Measurements from ENCODE around the gene NLK. TPM values are rescaled to one million over a fixed set of nuclear protein-coding genes. Genes with fewer than 3 reads are reported as not detected.
A peak's percentile ranks its signal among the peaks of the same experiment; 100 is the strongest.

The NLK gene
- total RNA-seq, 1 donor from 2014 or later, result 11.8 TPM

DNA sequence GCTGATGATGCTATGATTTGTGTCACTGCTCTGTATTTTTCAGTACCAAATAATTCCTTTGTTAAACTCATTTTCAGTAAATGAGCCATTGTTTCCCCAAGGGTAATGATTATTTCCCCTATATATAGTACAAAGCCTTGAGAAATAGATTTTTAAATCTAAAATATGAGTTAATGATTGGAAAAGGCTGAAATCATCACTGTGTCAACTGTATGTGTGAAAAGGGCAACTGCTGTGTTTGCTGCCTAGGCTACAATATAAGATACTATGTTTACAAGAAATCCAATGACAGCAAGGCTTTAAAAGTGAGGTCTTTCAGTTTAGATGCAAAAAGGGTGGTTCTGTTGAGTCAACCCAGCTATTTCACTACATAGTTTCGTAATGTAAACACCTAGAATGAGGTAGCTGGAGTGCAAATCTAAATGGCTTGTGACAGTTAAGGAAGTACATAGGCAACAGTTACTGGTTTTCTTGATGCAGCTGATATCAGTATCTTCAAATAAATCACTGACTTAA is 15.3 kb downstream of the NLK start:
- peaks cover 53% of the 10 kb centered on the region for H3K4me1 Mint-ChIP-seq (ENCODE audit: low read depth)

DNA sequence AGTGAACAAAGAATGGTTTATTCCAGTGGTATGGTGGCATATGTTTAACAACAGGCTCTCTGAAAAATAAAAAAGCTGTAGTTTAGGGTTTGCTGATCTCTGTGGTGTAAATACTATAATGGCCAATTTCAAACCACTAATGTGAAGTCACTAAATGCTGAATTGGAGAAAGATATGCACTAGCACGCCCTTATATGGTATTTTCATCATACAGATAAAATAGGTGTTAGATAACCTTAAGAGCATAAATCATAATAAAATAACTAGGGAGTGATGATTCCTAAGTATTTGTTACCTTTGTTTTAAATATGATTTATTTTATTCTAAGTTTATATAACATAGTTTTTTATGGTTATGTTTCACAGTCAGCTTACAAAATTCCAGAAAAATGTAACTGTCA is 17.2 kb downstream of the NLK start:
- H3K4me1 Mint-ChIP-seq (ENCODE audit: low read depth), result peaks cover 44% of the 10 kb centered on the region
- no peaks in the 10 kb centered on the region for H3K36me3 Mint-ChIP-seq (ENCODE audit: low read depth)
- no peak for DNase-seq (ENCODE audit: low spot score)
- TF ChIP-seq, protein P1, sequence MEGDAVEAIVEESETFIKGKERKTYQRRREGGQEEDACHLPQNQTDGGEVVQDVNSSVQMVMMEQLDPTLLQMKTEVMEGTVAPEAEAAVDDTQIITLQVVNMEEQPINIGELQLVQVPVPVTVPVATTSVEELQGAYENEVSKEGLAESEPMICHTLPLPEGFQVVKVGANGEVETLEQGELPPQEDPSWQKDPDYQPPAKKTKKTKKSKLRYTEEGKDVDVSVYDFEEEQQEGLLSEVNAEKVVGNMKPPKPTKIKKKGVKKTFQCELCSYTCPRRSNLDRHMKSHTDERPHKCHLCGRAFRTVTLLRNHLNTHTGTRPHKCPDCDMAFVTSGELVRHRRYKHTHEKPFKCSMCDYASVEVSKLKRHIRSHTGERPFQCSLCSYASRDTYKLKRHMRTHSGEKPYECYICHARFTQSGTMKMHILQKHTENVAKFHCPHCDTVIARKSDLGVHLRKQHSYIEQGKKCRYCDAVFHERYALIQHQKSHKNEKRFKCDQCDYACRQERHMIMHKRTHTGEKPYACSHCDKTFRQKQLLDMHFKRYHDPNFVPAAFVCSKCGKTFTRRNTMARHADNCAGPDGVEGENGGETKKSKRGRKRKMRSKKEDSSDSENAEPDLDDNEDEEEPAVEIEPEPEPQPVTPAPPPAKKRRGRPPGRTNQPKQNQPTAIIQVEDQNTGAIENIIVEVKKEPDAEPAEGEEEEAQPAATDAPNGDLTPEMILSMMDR (IDR thresholded peaks at IDR 0.05), result no peak
- no peaks in the 10 kb centered on the region for H3K9me3 Mint-ChIP-seq (ENCODE audit: low read depth)
- peak overlapping the region; percentile 41 for H3K27ac Mint-ChIP-seq (ENCODE audit: unreplicated experiment)
- H3K27me3 Mint-ChIP-seq (ENCODE audit: low read depth), result no peaks in the 10 kb centered on the region
- H3K4me3 Mint-ChIP-seq (ENCODE audit: unreplicated experiment), result no peak overlapping the region

More for the DNA sequence above, 15.3 kb downstream of the NLK start:
- Mint-ChIP-seq H3K4me3 (ENCODE audit: unreplicated experiment) (no peak overlapping the region), H3K9me3 (ENCODE audit: low read depth) (no peaks in the 10 kb centered on the region), H3K36me3 (ENCODE audit: low read depth) (no peaks in the 10 kb centered on the region), H3K27me3 (ENCODE audit: low read depth) (no peaks in the 10 kb centered on the region), H3K27ac (ENCODE audit: unreplicated experiment) (peak overlapping the region; percentile 41)
- TF ChIP-seq, protein P1 (IDR thresholded peaks at IDR 0.05), result no peak
- DNase-seq (ENCODE audit: low spot score), result no peak

- Mint-ChIP-seq H3K4me1 (ENCODE audit: low read depth) (peaks cover 22% of the 10 kb centered on the region), H3K27ac (ENCODE audit: unreplicated experiment) (peak overlapping the region; percentile 33), H3K36me3 (ENCODE audit: low read depth) (no peaks in the 10 kb centered on the region), H3K9me3 (ENCODE audit: low read depth) (no peaks in the 10 kb centered on the region), H3K4me3 (ENCODE audit: unreplicated experiment) (no peak overlapping the region), H3K27me3 (ENCODE audit: low read depth) (no peaks in the 10 kb centered on the region)
- TF ChIP-seq, protein P1 (IDR thresholded peaks at IDR 0.05), result no peak
- DNase-seq (ENCODE audit: low spot score), result no peak
Measured at GRCh38 chr17:28065706-28066105, 23.2 kb downstream of the NLK start.

GRCh38 chr17:28069061-28069460 is 26.6 kb downstream of the NLK start:
- no peak overlapping the region for H3K4me3 Mint-ChIP-seq (ENCODE audit: unreplicated experiment)
- H3K4me1 Mint-ChIP-seq (ENCODE audit: low read depth), result peaks cover 17% of the 10 kb centered on the region
- H3K9me3 Mint-ChIP-seq (ENCODE audit: low read depth), result peaks cover 11% of the 10 kb centered on the region
- no peak for DNase-seq (ENCODE audit: low spot score)
- peaks cover 8% of the 10 kb centered on the region for H3K36me3 Mint-ChIP-seq (ENCODE audit: low read depth)
- H3K27ac Mint-ChIP-seq (ENCODE audit: unreplicated experiment), result no peak overlapping the region
- TF ChIP-seq, protein P1 (IDR thresholded peaks at IDR 0.05), result no peak
- no peaks in the 10 kb centered on the region for H3K27me3 Mint-ChIP-seq (ENCODE audit: low read depth)

DNA sequence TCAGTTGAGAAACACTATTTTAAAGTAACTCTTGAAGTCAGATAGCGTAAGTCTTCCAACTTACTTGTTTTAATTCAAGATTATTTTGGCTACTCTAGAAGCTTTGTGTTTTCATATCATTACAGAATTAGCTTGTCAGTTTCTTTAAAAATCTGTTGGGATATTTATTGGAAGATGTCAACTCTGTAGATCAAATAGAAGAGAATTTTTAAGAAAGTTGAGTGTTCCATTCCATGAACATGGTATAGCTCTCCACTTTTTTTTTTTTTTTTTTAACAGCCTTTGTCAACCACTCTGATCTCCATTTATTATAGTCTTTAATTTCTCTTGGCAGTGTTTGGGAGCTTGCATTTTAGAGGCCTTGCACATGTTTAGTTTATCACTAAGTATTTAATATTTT is 28.7 kb downstream of the NLK start:
- DNase-seq (ENCODE audit: low spot score), result no peak
- Mint-ChIP-seq H3K4me3 (ENCODE audit: unreplicated experiment) (no peak overlapping the region), H3K9me3 (ENCODE audit: low read depth) (peaks cover 11% of the 10 kb centered on the region), H3K36me3 (ENCODE audit: low read depth) (peaks cover 9% of the 10 kb centered on the region), H3K27me3 (ENCODE audit: low read depth) (no peaks in the 10 kb centered on the region), H3K27ac (ENCODE audit: unreplicated experiment) (no peak overlapping the region), H3K4me1 (ENCODE audit: low read depth) (peaks cover 8% of the 10 kb centered on the region)
- TF ChIP-seq, protein P1 (IDR thresholded peaks at IDR 0.05), result no peak

Measured in chondrocyte (in vitro differentiated cells).